Measurements from ENCODE around the gene BBS9.
"Not testable (repeated sequence)": the region's sequence is repeated elsewhere in the genome, so short reads cannot be mapped to it uniquely, and the experiment has no call there.

BBS9 gene

DNA sequence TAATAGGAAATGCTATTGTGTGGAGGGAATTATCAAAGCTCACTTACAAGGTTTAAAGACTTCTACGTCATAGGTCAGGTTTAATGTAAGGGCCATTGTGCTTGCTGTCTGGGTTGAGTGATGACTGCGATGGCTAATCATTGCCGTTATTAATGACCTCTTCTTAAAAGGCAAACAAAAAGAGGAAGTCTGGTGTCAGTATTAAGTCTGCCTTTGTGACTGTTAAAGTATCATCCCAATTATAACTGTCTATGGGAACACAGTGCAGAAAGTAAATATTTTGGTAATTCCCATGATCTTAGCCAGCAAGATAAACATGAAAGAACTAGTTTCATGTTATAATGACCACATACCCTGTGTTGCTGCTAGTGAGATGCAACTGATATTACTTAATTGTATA lies 382.4 kb downstream of the BBS9 start:
- no peaks in the 10 kb centered on the region for H3K27me3 Mint-ChIP-seq
- no peaks in the 10 kb centered on the region for H3K36me3 Mint-ChIP-seq (ENCODE audit: insufficient read depth)
- no peaks in the 10 kb centered on the region for H3K9me3 Mint-ChIP-seq
- no peak overlapping the region for H3K27ac Mint-ChIP-seq (ENCODE audit: low read depth)
- DNase-seq (ENCODE audit: low spot score in 2 of 2) = no peak
- ATAC-seq (replicated peaks; ENCODE audit: extremely low read depth, poor library complexity, severe bottlenecking) = no peak
- no peaks in the 10 kb centered on the region for H3K4me1 Mint-ChIP-seq
- H3K4me3 Mint-ChIP-seq = no peak overlapping the region

GRCh38 chr7:33516568-33516967 lies 387.2 kb downstream of the BBS9 start:
- peak; percentile 32 for ATAC-seq (replicated peaks; ENCODE audit: extremely low read depth, poor library complexity, severe bottlenecking)
- Mint-ChIP-seq H3K9me3 (no peaks in the 10 kb centered on the region), H3K36me3 (ENCODE audit: insufficient read depth) (no peaks in the 10 kb centered on the region), H3K27ac (ENCODE audit: low read depth) (no peak overlapping the region), H3K27me3 (no peaks in the 10 kb centered on the region), H3K4me1 (no peaks in the 10 kb centered on the region), H3K4me3 (no peak overlapping the region)
- DNase-seq (ENCODE audit: low spot score in 2 of 2) = no peak

GRCh38 chr7:33517191-33517590 lies 387.8 kb downstream of the BBS9 start:
- ATAC-seq (replicated peaks; ENCODE audit: extremely low read depth, poor library complexity, severe bottlenecking) = no peak
- H3K27me3 Mint-ChIP-seq = no peaks in the 10 kb centered on the region
- H3K36me3 Mint-ChIP-seq (ENCODE audit: insufficient read depth) = no peaks in the 10 kb centered on the region
- H3K9me3 Mint-ChIP-seq = no peaks in the 10 kb centered on the region
- no peak for DNase-seq (ENCODE audit: low spot score in 2 of 2)
- H3K4me3 Mint-ChIP-seq = no peak overlapping the region
- H3K4me1 Mint-ChIP-seq = no peaks in the 10 kb centered on the region
- no peak overlapping the region for H3K27ac Mint-ChIP-seq (ENCODE audit: low read depth)

DNA sequence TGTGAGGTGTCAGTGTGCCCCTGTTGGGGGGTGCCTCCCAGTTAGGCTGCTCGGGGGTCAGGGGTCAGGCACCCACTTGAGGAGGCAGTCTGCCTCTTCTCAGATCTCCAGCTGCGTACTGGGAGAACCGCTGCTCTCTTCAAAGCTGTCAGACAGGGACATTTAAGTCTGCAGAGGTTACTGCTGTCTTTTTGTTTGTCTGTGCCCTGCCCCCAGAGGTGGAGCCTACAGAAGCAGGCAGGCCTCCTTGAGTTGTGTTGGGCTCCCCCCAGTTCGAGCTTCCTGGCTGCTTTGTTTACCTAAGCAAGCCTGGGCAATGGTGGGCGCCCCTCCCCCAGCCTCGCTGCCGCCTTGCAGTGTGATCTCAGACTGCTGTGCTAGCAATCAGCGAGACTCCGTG lies 397.6 kb downstream of the BBS9 start:
- H3K4me3 Mint-ChIP-seq; H3K27ac Mint-ChIP-seq (ENCODE audit: low read depth); H3K9me3 Mint-ChIP-seq; DNase-seq (ENCODE audit: low spot score in 2 of 2); H3K27me3 Mint-ChIP-seq; ATAC-seq (replicated peaks; ENCODE audit: extremely low read depth, poor library complexity, severe bottlenecking); H3K36me3 Mint-ChIP-seq (ENCODE audit: insufficient read depth); H3K4me1 Mint-ChIP-seq: not testable (repeated sequence)

DNA sequence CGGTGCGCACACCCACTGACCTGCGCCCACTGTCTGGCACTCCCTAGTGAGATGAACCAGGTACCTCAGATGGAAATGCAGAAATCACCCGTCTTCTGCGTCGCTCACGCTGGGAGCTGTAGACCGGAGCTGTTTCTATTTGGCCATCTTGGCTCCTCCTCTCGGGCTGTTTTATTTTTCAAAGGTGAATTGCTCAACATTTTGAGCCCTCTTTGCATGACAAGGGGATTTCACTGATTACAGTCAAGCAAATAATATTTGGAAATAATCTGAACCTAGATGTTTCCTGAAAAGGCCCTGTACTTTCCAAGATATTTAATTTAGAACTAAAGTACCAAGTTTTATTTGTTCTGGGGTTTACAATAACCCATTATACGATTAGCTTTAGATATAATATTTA lies 398.2 kb downstream of the BBS9 start:
- ATAC-seq (replicated peaks; ENCODE audit: extremely low read depth, poor library complexity, severe bottlenecking); H3K27me3 Mint-ChIP-seq; H3K4me3 Mint-ChIP-seq; H3K9me3 Mint-ChIP-seq; DNase-seq (ENCODE audit: low spot score in 2 of 2); H3K4me1 Mint-ChIP-seq; H3K27ac Mint-ChIP-seq (ENCODE audit: low read depth); H3K36me3 Mint-ChIP-seq (ENCODE audit: insufficient read depth): not testable (repeated sequence)

DNA sequence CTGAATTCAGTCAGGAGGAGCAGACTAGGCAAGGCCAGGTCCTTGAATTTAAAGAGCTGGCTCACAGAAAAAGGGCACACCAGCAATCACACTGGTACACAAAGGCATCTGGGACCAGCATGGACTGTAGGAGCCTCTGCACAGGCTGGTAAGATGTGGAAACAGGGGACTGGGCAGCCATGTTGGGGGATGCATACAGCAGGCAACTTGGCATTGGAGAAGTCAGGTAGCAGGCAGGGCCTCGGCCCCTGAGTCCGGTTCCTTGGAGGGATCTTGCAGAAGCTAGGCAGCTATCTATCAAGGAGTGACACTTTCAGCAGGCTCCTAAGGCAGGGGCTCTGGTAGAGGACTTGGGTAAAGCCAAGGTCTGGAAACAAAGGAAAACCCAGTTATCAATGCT lies 399.7 kb downstream of the BBS9 start:
- Mint-ChIP-seq H3K27me3 (no peaks in the 10 kb centered on the region), H3K36me3 (ENCODE audit: insufficient read depth) (peaks cover 3% of the 10 kb centered on the region), H3K4me3 (no peak overlapping the region), H3K4me1 (peaks cover 5% of the 10 kb centered on the region), H3K9me3 (no peaks in the 10 kb centered on the region), H3K27ac (ENCODE audit: low read depth) (no peak overlapping the region)
- DNase-seq (ENCODE audit: low spot score in 2 of 2) (no peak), ATAC-seq (replicated peaks; ENCODE audit: extremely low read depth, poor library complexity, severe bottlenecking) (no peak)

- H3K36me3 Mint-ChIP-seq (ENCODE audit: insufficient read depth) = peaks cover 3% of the 10 kb centered on the region
- no peak overlapping the region for H3K4me3 Mint-ChIP-seq
- DNase-seq (ENCODE audit: low spot score in 2 of 2) (no peak), ATAC-seq (replicated peaks; ENCODE audit: extremely low read depth, poor library complexity, severe bottlenecking) (no peak)
- peaks cover 11% of the 10 kb centered on the region for H3K4me1 Mint-ChIP-seq
- H3K27ac Mint-ChIP-seq (ENCODE audit: low read depth) = no peak overlapping the region
- no peaks in the 10 kb centered on the region for H3K9me3 Mint-ChIP-seq
- no peaks in the 10 kb centered on the region for H3K27me3 Mint-ChIP-seq
Measured at GRCh38 chr7:33530664-33531063, 401.3 kb downstream of the BBS9 start.

DNA sequence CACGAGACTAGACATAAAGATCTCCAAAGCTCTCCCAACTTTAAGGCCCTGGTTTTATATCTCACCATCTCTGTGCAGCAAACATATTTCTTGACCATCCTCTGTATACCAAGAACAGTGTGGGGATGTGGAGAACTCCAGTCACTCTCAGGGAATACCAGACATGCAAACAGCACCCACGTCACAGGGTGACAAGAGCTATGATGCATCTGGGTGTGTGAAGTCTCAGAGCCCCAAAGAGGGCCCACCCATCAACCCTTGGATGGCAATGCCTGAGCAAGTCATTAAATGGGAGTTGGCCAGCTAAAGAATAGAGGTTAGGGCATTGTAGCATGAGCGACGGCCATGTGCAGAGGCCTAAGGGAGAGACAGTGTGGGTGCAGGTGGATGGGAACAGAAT lies 402.5 kb downstream of the BBS9 start:
- H3K4me3 Mint-ChIP-seq = no peak overlapping the region
- no peak for DNase-seq (ENCODE audit: low spot score in 2 of 2)
- H3K36me3 Mint-ChIP-seq (ENCODE audit: insufficient read depth) = peaks cover 3% of the 10 kb centered on the region
- H3K27ac Mint-ChIP-seq (ENCODE audit: low read depth) = no peak overlapping the region
- no peaks in the 10 kb centered on the region for H3K9me3 Mint-ChIP-seq
- no peaks in the 10 kb centered on the region for H3K27me3 Mint-ChIP-seq
- H3K4me1 Mint-ChIP-seq = peaks cover 11% of the 10 kb centered on the region
- ATAC-seq (replicated peaks; ENCODE audit: extremely low read depth, poor library complexity, severe bottlenecking) = no peak

GRCh38 chr7:33534833-33535232 lies 405.5 kb downstream of the BBS9 start:
- Mint-ChIP-seq H3K9me3 (no peaks in the 10 kb centered on the region), H3K27ac (ENCODE audit: low read depth) (no peak overlapping the region), H3K27me3 (no peaks in the 10 kb centered on the region), H3K4me3 (no peak overlapping the region), H3K36me3 (ENCODE audit: insufficient read depth) (peaks cover 3% of the 10 kb centered on the region), H3K4me1 (peaks cover 6% of the 10 kb centered on the region)
- DNase-seq (ENCODE audit: low spot score in 2 of 2) = no peak
- ATAC-seq (replicated peaks; ENCODE audit: extremely low read depth, poor library complexity, severe bottlenecking) = no peak

GRCh38 chr7:33535989-33536388 lies 406.6 kb downstream of the BBS9 start:
- Mint-ChIP-seq H3K36me3 (ENCODE audit: insufficient read depth) (peaks cover 3% of the 10 kb centered on the region), H3K27ac (ENCODE audit: low read depth) (no peak overlapping the region), H3K4me3 (no peak overlapping the region), H3K4me1 (peaks cover 10% of the 10 kb centered on the region), H3K27me3 (no peaks in the 10 kb centered on the region), H3K9me3 (peaks cover 2% of the 10 kb centered on the region)
- no peak for ATAC-seq (replicated peaks; ENCODE audit: extremely low read depth, poor library complexity, severe bottlenecking)
- no peak for DNase-seq (ENCODE audit: low spot score in 2 of 2)

GRCh38 chr7:33536398-33537103 lies 407.2 kb downstream of the BBS9 start:
- ATAC-seq (replicated peaks; ENCODE audit: extremely low read depth, poor library complexity, severe bottlenecking) = no peak
- Mint-ChIP-seq H3K4me3 (no peak overlapping the region), H3K27ac (ENCODE audit: low read depth) (no peak overlapping the region), H3K36me3 (ENCODE audit: insufficient read depth) (peaks cover 3% of the 10 kb centered on the region), H3K9me3 (peaks cover 6% of the 10 kb centered on the region), H3K4me1 (peaks cover 12% of the 10 kb centered on the region), H3K27me3 (no peaks in the 10 kb centered on the region)
- DNase-seq (ENCODE audit: low spot score in 2 of 2) = no peak

- H3K4me1 Mint-ChIP-seq = peaks cover 12% of the 10 kb centered on the region
- ATAC-seq (replicated peaks; ENCODE audit: extremely low read depth, poor library complexity, severe bottlenecking) (no peak), DNase-seq (ENCODE audit: low spot score in 2 of 2) (no peak)
- H3K9me3 Mint-ChIP-seq = peaks cover 6% of the 10 kb centered on the region
- no peaks in the 10 kb centered on the region for H3K27me3 Mint-ChIP-seq
- no peak overlapping the region for H3K4me3 Mint-ChIP-seq
- no peak overlapping the region for H3K27ac Mint-ChIP-seq (ENCODE audit: low read depth)
- peaks cover 3% of the 10 kb centered on the region for H3K36me3 Mint-ChIP-seq (ENCODE audit: insufficient read depth)
Measured at GRCh38 chr7:33537104-33537477, 407.7 kb downstream of the BBS9 start.

- Mint-ChIP-seq H3K4me3 (no peak overlapping the region), H3K27ac (ENCODE audit: low read depth) (no peak overlapping the region), H3K36me3 (ENCODE audit: insufficient read depth) (peaks cover 2% of the 10 kb centered on the region), H3K4me1 (peaks cover 12% of the 10 kb centered on the region), H3K27me3 (no peaks in the 10 kb centered on the region), H3K9me3 (peaks cover 11% of the 10 kb centered on the region)
- ATAC-seq (replicated peaks; ENCODE audit: extremely low read depth, poor library complexity, severe bottlenecking) (no peak), DNase-seq (ENCODE audit: low spot score in 2 of 2) (no peak)
Measured at GRCh38 chr7:33539198-33539597, 409.8 kb downstream of the BBS9 start.
